Fibroblast of lung (primary cell): ENCODE results near the gene ZNF124. TPM values are rescaled to one million over a fixed set of nuclear protein-coding genes. Genes with fewer than 3 reads are reported as not detected.

ENCODE experiments used
- DNase-seq, 2 donors: peaks; one replicate each; pipeline versions ENCODE4 v3.0.0 to v3.0.0-alpha.2; 2010; ENCODE audit warnings: low read depth in 2 of 2
- H2AFZ ChIP-seq: 2 replicates; pipeline ENCODE4 v1.5.1; 2012; ENCODE audit warnings: low read length, control low read depth, inconsistent platforms
- H3K27ac ChIP-seq: 2 replicates; pipeline ENCODE4 v1.5.1; 2011; ENCODE audit warnings: low read length, control low read depth; ENCODE audit not compliant: insufficient read depth
- H3K27me3 ChIP-seq: 2 replicates; pipeline ENCODE4 v1.5.1; 2011; ENCODE audit warnings: mild to moderate bottlenecking, low read length; ENCODE audit not compliant: control insufficient read depth, insufficient read depth
- H3K36me3 ChIP-seq: 2 replicates; pipeline ENCODE4 v1.5.1; 2011; ENCODE audit warnings: low read length; ENCODE audit not compliant: control insufficient read depth, insufficient read depth
- H3K4me1 ChIP-seq: 2 replicates; pipeline ENCODE4 v1.5.1; 2011; ENCODE audit warnings: low read length; ENCODE audit not compliant: control insufficient read depth, insufficient read depth; ENCODE audit errors: extremely low read depth
- H3K4me2 ChIP-seq: 2 replicates; pipeline ENCODE4 v1.5.1; 2011; ENCODE audit warnings: low read length, control low read depth; ENCODE audit not compliant: insufficient read depth; ENCODE audit errors: extremely low read depth
- H3K4me3 ChIP-seq, 4 experiments: fragments of 200-600 bp in 1 of 4; sonication (generic) in 1 of 4; replicated peaks in 1 of 4; 2 replicates each; pipeline ENCODE4 v1.5.1; 2011 to 2016; ENCODE audit warnings: low read length in 4 of 4, low read depth in 3 of 4, mild to moderate bottlenecking in 3 of 4, control low read depth in 2 of 4, inconsistent platforms in 1 of 4, mixed read lengths in 1 of 4; ENCODE audit not compliant: insufficient read depth in 1 of 4; ENCODE audit errors: control extremely low read depth in 1 of 4
- H3K79me2 ChIP-seq: 2 replicates; pipeline ENCODE4 v1.5.1; 2012; ENCODE audit warnings: mild to moderate bottlenecking, low read length, inconsistent platforms; ENCODE audit not compliant: control insufficient read depth, insufficient read depth
- H3K9ac ChIP-seq: 2 replicates; pipeline ENCODE4 v1.5.1; 2011; ENCODE audit warnings: mild to moderate bottlenecking, low read length, control low read depth; ENCODE audit not compliant: insufficient read depth
- H3K9me3 ChIP-seq: 2 replicates; pipeline ENCODE4 v1.5.1; 2012; ENCODE audit warnings: low read depth, low read length; ENCODE audit not compliant: control insufficient read depth, insufficient read depth
- H4K20me1 ChIP-seq: 2 replicates; pipeline ENCODE4 v1.5.1; 2011; ENCODE audit warnings: low read length; ENCODE audit not compliant: control insufficient read depth, insufficient read depth; ENCODE audit errors: extremely low read depth
- EZH2 ChIP-seq: IDR thresholded peaks from 2 replicates; pipeline ENCODE4 v1.5.1; 2012; ENCODE audit warnings: low read length, control low read depth, mild to moderate bottlenecking; ENCODE audit errors: missing control alignments
- polyA plus RNA-seq, 2 donors: library from polyadenylated mRNA; depleted of rRNA in 1 of 2; stranded (reverse) in 1 of 2; unstranded in 1 of 2; fragments of >200 nt; gene quantifications; 2 replicates each; pipeline ENCODE4 v1.2.1, GENCODE V29; 2011 to 2012; ENCODE audit warnings: missing spikeins in 1 of 2
- total RNA-seq: library from RNA; depleted of rRNA; stranded (reverse); fragments of >200 nt; gene quantifications from 2 replicates; pipeline ENCODE4 v1.2.1, GENCODE V29; 2014
- TF ChIP-seq, protein P1 (sequence below), 2 donors: IDR thresholded peaks in 1 of 2; conservative IDR thresholded peaks in 1 of 2; 1 replicate in 1 of 2; 2 replicates in 1 of 2; pipeline ENCODE4 v1.5.1; 2011 to 2012; ENCODE audit warnings: low read length in 2 of 2, control low read depth in 1 of 2, inconsistent platforms in 1 of 2, low read depth in 1 of 2, mild to moderate bottlenecking in 1 of 2

ZNF124 gene
- total and polyA plus RNA-seq, 2 donors (not counting 1 experiment from before 2014, with no cell fraction given), result 2.9 to 25.6 TPM

GRCh38 chr1:247212627-247213617 is 41.1 kb upstream of the ZNF124 start:
- TF ChIP-seq EZH2, result no peak
- TF ChIP-seq, protein P1, sequence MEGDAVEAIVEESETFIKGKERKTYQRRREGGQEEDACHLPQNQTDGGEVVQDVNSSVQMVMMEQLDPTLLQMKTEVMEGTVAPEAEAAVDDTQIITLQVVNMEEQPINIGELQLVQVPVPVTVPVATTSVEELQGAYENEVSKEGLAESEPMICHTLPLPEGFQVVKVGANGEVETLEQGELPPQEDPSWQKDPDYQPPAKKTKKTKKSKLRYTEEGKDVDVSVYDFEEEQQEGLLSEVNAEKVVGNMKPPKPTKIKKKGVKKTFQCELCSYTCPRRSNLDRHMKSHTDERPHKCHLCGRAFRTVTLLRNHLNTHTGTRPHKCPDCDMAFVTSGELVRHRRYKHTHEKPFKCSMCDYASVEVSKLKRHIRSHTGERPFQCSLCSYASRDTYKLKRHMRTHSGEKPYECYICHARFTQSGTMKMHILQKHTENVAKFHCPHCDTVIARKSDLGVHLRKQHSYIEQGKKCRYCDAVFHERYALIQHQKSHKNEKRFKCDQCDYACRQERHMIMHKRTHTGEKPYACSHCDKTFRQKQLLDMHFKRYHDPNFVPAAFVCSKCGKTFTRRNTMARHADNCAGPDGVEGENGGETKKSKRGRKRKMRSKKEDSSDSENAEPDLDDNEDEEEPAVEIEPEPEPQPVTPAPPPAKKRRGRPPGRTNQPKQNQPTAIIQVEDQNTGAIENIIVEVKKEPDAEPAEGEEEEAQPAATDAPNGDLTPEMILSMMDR (conservative IDR thresholded peaks at IDR 0.05 in 1 of 2, IDR thresholded peaks at IDR 0.05 in 1 of 2; ENCODE audit: low read depth in 1 of 2, low read length in 2 of 2), result no peak
- Histone ChIP-seq H3K27me3 (no peaks in the 10 kb centered on the region), H3K79me2 (peaks cover 24% of the 10 kb centered on the region), H3K4me3 (no peak overlapping the region), H3K9ac (no peak overlapping the region), H2AFZ (no peak overlapping the region), H3K4me2 (no peak overlapping the region), H3K9me3 (no peaks in the 10 kb centered on the region), H3K4me1 (no peaks in the 10 kb centered on the region), H3K27ac (no peak overlapping the region), H3K36me3 (no peaks in the 10 kb centered on the region), H4K20me1 (no peaks in the 10 kb centered on the region)
- DNase-seq, result no peak

GRCh38 chr1:247212012-247212411 is 40.2 kb upstream of the ZNF124 start:
- no peaks in the 10 kb centered on the region for H4K20me1 ChIP-seq
- H3K9ac ChIP-seq, result no peak overlapping the region
- no peak overlapping the region for H3K4me2 ChIP-seq
- TF ChIP-seq, protein P1 (conservative IDR thresholded peaks at IDR 0.05 in 1 of 2, IDR thresholded peaks at IDR 0.05 in 1 of 2; ENCODE audit: low read depth in 1 of 2, low read length in 2 of 2), result no peak
- H2AFZ ChIP-seq, result no peak overlapping the region
- DNase-seq, result no peak
- H3K79me2 ChIP-seq, result peaks cover 29% of the 10 kb centered on the region
- no peaks in the 10 kb centered on the region for H3K36me3 ChIP-seq
- no peaks in the 10 kb centered on the region for H3K4me1 ChIP-seq
- no peaks in the 10 kb centered on the region for H3K9me3 ChIP-seq
- no peak overlapping the region for H3K27ac ChIP-seq
- no peak overlapping the region for H3K4me3 ChIP-seq
- H3K27me3 ChIP-seq, result no peaks in the 10 kb centered on the region

GRCh38 chr1:247211339-247211738 is 39.5 kb upstream of the ZNF124 start:
- Histone ChIP-seq H2AFZ (no peak overlapping the region), H3K79me2 (peaks cover 34% of the 10 kb centered on the region), H3K9me3 (no peaks in the 10 kb centered on the region), H4K20me1 (no peaks in the 10 kb centered on the region), H3K4me2 (no peak overlapping the region), H3K27ac (no peak overlapping the region), H3K27me3 (no peaks in the 10 kb centered on the region), H3K4me1 (no peaks in the 10 kb centered on the region), H3K36me3 (peaks cover under 1% of the 10 kb centered on the region), H3K4me3 (no peak overlapping the region), H3K9ac (no peak overlapping the region)
- DNase-seq, result no peak
- TF ChIP-seq, protein P1 (conservative IDR thresholded peaks at IDR 0.05 in 1 of 2, IDR thresholded peaks at IDR 0.05 in 1 of 2; ENCODE audit: low read depth in 1 of 2, low read length in 2 of 2), result no peak
- no peak for TF ChIP-seq EZH2
